Fibroblast of pulmonary artery (primary cell): ENCODE measurements around the gene DPYD.
A peak's percentile ranks its signal among the peaks of the same experiment; 100 is the strongest.

ENCODE experiments used
- DNase-seq: peaks from one replicate; pipeline ENCODE4 v3.0.0-alpha.2; 2010; ENCODE audit warnings: low read depth
- H3K4me3 ChIP-seq: replicated peaks from 2 replicates; pipeline ENCODE4 v1.5.1; 2011; ENCODE audit warnings: low read depth, mild to moderate bottlenecking, control low read depth, low read length, moderate library complexity
- CTCF ChIP-seq: IDR thresholded peaks from 2 replicates; pipeline ENCODE4 v1.5.1; 2011; ENCODE audit warnings: mild to moderate bottlenecking, control low read depth, low read length, inconsistent platforms; ENCODE audit errors: missing control alignments

DPYD gene

GRCh38 chr1:97160818-97161217, 760.0 kb downstream of the DPYD start:
- peak; percentile 38 for DNase-seq
- H3K4me3 ChIP-seq: no peak overlapping the region
- no peak for TF ChIP-seq CTCF

- no peak for TF ChIP-seq CTCF
- no peak for DNase-seq
- H3K4me3 ChIP-seq: no peak overlapping the region
Measured at GRCh38 chr1:97159342-97159741, 761.5 kb downstream of the DPYD start.

GRCh38 chr1:97158691-97159096, 762.1 kb downstream of the DPYD start:
- no peak overlapping the region for H3K4me3 ChIP-seq
- no peak for DNase-seq
- no peak for TF ChIP-seq CTCF

GRCh38 chr1:97157991-97158390, 762.8 kb downstream of the DPYD start:
- no peak overlapping the region for H3K4me3 ChIP-seq
- TF ChIP-seq CTCF: no peak
- no peak for DNase-seq

GRCh38 chr1:97151651-97152050, 769.2 kb downstream of the DPYD start:
- TF ChIP-seq CTCF: no peak
- H3K4me3 ChIP-seq: no peak overlapping the region
- no peak for DNase-seq

GRCh38 chr1:97145321-97145956, 775.4 kb downstream of the DPYD start:
- no peak overlapping the region for H3K4me3 ChIP-seq
- DNase-seq: peak; percentile 71
- TF ChIP-seq CTCF: no peak

GRCh38 chr1:97144527-97144926, 776.3 kb downstream of the DPYD start:
- DNase-seq: peak; percentile 52
- H3K4me3 ChIP-seq: no peak overlapping the region
- no peak for TF ChIP-seq CTCF
